Medulla oblongata (tissue), 1 donor: ENCODE results near the gene RBM4B.
"Not testable (repeated sequence)": the region's sequence is repeated elsewhere in the genome, so short reads cannot be mapped to it uniquely, and the experiment has no call there.

Source experiments
- DNase-seq: peaks from one replicate; pipeline ENCODE4 v3.0.0-alpha.2; 2015; ENCODE audit errors: extremely low spot score

The RBM4B gene, protein sequence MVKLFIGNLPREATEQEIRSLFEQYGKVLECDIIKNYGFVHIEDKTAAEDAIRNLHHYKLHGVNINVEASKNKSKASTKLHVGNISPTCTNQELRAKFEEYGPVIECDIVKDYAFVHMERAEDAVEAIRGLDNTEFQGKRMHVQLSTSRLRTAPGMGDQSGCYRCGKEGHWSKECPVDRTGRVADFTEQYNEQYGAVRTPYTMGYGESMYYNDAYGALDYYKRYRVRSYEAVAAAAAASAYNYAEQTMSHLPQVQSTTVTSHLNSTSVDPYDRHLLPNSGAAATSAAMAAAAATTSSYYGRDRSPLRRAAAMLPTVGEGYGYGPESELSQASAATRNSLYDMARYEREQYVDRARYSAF

DNA sequence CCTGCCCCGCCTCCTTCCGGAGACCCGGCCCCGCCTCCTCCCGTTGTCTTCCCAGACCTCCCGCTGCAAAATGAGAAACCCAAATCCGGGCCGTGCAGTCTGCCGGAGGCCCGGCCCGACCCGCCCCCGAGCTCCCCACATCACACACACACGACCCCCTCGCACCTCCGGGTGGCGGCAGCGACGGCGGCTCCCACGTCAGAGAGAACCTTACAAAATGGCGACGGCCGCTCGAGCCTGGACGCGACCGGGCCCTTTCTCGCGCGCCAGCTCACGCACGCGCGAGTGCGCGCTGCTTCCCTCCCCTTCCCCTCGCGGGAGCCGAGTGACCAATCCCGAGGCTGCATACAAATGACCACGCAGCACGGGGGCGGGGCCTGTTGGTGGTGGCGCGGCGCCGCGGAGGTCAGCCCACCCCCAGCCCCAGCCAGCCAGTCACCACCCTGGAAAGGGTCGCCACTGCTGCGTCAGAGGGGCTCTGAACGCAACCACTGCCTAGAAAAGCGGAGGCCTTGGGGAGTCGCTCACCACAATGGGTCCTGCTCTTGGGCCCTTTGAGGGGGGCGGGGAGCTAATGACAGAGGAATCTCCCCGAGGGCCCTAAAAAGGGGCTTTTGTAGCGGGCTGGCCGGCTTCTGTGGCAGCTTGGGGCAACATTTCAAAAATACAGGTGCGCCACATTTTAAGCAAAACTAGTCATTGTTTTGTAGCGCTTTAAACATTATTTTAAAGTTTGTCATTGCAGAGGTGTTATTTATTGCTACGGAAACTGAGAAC lies at the start of gene RBM4B:
TSS of gene RBM4B (minus strand) at position 289 of the 777 bp plus-strand sequence. CDS start 808 bp downstream, outside the sequence.
- peak; percentile 97 for DNase-seq

DNA sequence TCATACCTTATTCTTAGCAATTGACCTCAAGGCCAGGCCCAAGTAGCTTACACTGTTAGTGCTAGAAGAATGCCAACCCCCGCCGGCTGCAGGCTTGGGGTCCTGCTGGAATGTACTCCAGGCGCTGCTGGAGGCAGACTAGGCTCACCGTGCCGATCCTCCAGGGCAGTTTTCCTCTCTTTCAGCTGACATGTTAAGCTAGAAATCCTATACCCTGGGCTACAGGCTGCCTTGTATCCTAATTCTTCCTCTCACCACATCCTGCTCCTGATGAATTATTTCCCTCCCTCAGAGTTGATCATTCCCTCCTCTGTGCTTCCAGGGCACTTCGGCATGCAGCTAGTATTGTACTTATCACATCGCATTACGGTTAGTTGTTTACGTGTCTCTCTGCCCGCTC lies 48.0 kb upstream of the RBM4B start:
- no peak for DNase-seq

DNA sequence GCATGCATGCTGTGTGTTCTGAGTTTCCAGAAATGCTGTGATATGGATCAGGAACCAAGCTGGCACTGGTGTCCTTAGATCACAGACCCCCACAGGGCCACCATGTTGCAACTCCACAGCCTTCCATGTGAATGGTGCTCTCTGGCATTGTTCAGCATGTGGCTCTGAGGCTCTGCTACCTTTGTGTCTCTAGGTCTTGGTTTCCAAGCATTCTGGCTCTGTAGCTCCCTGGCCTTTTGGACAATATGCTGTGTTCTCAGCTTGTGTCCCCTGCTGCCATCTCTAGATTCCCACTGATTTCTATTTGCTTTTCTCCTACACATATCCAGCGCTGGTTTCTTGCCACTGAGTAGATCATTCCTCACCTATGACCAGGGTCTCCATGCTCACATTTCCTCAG lies 47.4 kb upstream of the RBM4B start:
- DNase-seq = no peak

DNA sequence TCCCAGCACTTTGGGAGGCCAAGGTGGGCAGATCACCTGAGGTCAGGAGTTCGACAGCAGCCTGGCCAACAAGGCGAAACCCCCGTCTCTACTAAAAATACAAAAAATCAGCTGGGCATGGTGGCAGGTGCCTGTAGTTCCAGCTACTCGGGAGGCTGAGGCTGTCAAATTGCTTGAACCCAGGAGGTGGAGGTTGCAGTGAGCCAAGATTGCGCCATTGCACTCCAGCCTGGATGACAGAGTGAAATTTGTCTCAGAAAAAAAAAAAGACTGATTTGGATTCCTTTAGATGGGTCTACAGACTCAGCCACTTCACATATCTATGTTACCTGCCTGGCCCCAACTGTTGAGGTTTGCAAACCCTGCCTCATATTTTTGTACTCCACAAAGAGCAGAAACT lies 46.5 kb upstream of the RBM4B start:
- DNase-seq = not testable (repeated sequence)

DNA sequence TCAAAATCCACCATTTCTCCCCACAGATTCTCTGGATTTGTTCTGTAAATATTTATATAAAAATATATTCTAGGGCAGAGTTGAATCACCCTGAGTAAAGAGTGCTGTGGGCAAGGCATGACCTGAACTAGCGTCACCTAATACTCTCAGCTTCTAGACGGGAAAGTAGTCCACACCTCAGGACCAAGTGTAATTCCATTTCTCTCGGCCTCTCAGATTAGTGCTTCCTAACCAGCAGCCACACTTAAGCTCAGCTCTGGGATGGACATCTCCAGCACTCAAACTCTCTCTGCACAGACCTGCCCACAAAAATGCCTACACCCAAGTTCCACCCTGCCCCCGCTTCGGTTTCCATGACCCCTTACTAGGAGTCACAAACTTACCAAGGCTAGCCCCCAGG lies 46.0 kb upstream of the RBM4B start:
- DNase-seq = no peak

DNA sequence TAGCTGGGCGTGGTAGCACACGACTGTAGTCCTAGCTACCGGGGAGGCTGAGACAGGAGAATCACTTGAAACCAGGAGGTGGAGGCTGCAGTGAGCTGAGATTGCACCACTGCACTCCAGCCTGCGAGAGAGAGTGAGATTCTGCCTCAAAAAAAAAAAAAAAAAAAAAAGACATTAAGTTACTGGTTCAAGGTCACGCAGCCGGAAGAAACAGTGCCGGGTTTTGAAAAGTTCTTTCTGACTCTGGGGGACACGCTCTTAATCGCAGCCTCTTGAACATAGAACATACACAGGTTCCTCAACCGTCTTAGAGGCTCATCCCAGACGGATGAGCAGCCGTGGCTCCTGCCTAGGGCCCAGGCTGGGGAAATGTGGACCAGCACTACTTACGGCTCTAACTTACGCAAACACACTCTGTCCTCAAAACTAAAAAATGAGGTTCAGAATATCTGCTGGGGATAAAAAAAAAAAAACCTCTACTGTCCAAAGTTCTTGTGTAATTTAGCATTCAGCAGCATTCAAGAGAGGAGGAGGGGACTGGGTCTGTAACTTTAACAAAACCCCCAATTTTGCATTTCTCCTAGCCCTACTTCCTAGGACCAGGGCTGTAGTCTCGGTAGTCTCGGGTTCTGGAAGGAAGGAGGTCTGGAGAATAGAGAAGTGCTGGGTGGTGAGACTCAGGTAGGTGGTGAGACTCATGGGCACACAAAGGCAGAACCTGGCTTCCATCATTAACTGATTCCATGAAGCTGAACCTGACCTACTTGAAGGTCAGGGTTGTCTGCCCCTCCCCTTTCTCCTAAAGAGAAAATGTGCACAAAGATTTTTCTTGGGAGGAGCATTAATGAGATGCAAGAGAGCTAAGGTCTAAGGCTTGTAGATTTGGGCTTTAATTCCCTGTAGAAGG lies 45.3 kb upstream of the RBM4B start:
- no peak for DNase-seq

DNA sequence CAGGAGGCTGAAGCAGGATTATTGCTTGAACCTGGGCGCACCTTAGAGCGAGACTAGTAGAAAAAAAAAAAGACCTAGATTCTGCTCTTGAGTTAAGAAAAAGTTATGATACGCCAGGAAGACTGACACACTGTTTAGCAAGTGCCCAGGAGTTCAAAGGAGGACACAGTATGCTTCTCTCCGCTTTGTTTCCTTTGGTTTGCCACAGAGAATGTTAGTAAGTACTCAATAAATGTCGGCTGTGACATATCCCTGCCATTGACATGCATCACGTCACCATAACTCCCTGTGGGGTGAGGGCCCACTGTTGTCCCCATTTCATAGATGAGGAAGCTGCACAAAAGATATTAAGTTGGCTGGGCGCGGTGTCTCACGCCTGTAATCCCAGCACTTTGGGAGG lies 44.3 kb upstream of the RBM4B start:
- DNase-seq = no peak

DNA sequence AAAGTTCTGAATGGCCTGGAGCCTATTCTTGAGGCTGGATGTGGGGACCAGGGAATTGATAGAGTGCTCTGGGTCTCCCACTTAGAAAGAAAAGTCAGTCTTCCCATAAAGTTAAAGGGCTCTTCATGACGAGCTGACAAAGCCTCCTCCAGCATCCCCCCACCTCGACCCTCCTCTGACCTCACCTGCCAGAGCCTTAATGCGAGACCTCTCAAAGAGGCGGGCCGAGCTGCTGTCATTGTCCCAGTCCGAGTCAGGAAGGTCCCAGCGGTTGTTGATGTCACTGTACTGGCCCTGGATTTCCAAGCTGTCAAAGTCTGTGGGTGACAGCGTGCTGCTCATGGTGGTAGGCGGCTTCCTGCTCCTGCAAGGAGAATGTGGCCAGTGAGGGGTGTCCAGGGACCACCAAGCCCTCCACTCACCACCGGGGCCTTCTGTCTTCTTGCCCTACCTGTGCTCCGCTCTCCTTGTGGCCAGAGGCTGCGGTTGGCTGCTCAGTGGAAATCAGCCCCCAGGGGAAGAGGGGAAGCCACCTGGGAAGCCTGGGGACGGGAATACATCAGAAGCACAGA lies 43.3 kb upstream of the RBM4B start:
- DNase-seq = no peak

DNA sequence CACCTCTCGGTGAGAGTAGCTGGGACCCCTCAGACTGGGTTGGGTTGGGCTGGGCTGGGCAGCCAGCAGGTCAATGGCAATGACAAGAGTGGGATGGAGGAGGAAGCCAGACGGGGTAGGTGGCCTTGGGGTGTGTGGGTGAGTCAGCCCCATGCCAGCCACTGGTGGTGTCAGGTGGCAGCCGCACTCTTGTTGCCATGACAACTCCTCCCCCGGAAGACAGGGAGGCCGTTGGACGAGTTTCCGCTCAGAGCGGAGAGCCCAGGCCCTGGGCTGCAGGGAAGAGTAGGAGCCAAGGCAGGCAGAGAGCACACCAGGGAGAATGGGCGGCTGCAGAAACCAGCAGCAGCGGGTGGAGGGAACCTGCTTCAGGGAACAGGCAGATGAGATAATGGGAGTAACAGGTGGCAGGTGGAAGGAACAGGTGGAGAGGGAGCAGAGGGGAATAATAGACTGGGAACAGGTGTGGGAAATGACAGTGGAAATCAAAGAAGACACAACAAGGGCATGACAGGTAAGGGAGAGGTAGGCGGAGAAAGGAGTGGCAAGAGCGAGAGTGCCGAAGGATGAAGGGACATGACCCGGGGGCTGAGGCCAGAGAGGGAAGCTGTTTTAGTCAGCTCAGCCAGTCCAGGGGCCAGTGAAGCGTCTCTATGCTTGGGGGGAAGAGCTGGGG lies 42.7 kb upstream of the RBM4B start:
- DNase-seq = no peak

DNA sequence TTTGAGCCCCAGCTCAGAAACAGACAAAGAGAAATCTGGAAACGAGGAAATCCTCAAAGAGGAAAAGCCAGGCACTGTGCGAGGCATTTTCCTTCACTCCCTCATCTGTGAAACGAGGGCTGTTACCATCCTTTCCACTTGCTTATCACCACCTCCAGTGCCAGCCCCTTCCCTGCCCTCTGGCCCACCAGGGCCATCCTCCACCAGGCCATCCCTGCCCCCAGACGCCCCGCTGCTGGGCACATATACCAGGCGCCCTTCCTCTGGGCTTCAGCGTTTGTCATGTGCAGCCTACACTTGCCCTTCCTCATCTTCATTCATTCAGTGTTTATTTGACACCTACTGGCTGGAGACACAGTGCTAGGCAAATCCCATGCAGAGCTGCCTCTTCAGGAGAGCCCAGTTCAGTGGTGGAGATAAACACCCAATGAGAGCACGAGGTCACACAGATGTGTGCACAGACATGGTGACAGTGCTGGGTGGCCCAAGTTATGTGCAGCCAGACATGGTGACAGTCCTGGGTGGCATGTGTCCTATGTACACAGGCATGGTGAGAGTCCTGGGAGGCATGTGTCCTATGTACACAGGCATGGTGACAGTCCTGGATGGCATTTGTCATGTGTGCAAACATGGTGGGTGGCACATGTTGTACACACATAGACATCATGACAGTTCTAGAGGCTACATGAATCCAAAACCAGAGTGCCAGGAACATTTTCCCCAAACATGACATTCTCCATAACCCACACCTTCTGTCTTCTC lies 41.6 kb upstream of the RBM4B start:
- DNase-seq = no peak

DNA sequence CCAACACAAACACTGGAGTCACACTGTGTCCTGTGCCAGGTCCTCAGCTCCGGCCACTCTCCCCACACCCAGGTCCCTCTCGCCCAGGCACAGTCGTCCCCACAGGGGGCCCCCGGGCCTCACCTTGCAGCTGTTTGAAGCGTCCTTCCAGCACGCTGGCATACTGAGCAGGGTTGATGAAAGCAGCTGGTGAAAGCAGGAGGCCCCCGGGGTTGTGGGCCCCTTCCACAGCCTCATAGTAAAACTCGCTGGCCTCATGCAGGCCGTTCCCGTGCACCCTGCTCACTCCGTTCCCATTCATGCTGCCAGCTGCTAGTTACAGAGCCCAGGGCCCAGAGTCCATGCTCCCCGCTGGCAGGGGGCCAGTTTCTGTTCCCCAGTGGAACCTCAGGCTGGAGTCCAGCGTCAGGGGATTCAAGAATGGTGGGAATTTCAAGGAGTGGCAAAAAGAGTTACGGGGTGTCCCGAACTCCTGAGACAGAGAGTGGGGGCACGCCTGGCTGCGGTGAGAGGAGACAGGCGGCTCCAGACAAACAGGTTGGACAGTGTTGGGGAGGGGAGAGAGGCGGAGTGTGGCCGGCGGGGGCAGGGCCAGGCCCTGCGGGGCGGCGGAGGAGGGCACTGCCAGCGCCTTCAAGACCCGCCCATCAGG lies 40.8 kb upstream of the RBM4B start:
- DNase-seq = no peak

DNA sequence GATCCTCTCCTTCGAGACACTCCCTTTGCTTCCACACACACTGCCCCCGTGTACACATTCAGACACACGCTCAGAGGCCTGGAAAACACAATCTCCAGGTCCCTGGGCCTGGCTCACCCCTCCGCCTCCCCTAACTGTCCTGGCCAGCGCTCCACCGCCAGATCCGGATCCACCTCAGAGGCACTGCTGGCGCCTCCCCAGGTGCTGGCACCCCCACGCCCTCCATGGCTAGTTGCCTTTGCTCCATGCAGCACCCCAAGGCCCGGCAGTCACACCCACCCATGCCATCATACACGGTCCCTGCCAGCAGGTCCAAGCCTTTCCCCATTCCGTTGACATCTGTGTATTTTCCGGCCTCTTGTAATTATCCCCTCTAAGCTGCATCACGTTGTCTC lies 40.2 kb upstream of the RBM4B start:
- DNase-seq = no peak

DNA sequence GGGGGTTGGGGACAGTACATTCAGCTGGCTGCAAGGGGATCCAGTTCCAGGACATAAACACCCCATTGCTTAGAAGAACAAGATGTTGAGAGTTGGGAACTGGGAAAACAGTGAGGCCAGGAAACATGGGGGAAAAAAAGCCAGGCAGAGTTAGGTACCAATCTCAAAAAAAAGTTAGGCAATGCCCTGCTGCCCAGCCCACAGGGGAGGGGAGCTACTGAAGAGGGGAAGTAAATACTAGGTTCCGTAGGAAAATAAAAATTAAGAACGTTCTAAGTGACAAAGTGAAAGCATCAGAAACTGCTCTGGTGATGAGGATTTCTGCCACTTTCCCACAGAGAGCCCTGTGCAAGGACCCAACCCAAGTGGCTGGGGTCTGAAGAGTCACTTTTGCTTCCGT lies 39.3 kb upstream of the RBM4B start:
- DNase-seq = no peak

DNA sequence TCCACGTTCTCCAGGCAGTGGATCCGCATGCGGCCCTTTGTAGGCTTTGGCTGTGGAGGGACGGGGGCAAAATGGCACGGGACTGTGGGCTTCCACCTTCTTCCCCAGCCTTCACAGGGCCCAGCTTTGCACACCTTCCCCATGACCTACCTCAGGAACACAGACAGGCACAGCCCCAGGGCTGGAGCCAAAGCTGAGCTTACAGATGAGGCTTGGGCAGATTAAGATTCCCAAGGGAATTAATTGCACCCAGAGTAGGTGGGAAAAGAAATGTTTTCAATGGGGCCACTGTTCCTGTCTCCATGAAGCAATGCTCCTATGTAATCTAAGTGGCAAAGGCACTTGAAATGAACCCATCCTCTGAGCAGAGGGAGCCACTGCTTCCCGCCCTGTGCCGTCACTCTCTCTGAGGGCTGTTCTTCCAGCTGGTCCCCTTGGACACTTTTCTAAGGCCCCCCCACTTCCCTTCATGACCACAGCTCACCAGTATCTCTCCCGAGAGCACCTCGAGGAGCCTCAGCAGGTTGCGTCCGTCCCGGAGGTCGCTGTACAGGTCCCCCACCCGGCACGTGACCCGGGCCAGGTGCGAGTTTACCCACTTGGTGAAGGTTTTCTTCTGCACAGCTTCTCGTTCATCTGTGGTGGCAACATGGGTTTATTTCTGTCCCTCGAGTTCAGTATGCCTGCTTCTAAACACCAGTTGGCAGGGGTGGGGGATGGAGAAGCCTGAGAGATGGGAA lies 37.8 kb upstream of the RBM4B start:
- DNase-seq = no peak

DNA sequence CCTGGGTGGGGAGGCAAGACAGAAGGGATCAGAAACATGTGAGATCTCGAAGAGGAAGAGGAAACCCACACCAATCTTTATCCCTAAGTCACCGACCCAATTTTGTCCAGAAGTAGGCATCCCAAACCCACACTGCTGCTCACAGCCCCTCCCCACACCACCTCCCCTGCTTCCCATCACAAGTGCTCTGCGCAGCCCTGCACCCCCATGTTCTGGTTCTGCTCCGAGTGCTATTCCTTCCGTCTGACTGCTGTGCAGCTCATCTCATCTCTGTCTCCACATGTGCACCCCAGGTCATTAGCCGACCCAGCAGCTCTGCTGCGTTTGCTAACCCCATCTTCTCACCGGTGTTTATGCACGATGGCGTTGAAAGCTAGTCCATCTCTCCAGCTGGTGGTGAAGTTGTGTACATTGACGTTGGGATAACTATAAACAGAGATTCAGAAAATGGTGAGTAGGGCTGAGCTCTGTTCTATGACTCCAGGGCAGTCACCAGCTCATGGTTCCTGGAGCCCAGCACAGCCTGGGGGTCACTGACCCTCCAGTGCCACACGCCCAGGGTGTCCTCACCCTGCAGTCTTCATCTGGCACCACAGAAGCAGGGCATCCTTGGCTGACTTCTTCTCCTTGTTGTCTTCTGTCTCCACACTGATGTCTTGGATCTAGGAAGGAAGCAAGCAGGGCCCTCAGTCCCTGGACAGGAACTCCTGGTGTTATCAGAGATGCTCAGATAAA lies 36.2 kb upstream of the RBM4B start:
- no peak for DNase-seq

DNA sequence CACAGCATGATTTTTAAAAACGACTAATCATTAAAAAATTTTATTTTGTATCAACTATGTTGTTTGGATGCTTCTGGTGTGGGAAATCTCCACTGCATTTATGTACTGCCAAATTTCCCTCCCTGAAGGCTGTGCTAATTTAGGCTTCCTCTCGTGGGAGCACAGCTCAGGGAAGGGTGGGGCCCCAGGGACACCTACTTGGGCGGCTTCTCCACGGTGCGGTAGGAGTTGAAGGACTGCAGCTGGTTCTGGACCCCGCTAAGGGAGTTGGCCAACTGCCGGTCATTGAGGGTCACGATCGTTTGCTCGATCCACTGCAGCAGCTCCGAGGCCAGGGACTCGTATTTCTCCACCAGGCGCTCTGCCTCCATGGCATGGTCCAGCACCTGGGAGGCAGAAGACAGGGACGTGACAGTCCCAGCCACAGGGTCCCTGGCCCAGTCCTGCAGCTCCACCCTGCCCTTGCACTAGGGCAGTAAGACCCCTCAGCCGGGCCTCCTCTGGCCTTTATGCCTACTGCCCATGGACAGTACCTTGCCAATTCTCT lies 32.8 kb upstream of the RBM4B start:
- no peak for DNase-seq

DNA sequence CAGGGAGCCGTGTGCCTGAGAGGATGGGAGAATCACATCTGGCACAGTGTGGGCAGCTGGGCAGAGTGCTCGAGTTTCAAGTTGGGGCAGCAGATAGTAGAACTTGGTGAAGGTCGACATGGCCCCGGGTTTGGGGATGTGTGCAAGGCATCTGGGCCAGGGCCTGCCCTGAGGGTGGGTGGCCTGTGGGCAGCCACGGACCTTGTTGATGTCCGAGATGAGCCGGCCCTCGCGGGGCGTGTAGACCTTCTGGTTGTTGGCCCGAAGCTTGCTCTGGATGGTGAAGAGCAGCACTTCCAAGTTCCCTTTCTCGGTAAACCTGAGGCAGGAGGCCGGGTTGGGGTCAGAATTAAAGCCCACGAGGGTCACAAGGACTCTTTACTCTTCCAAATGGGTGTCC lies 31.0 kb upstream of the RBM4B start:
- no peak for DNase-seq

DNA sequence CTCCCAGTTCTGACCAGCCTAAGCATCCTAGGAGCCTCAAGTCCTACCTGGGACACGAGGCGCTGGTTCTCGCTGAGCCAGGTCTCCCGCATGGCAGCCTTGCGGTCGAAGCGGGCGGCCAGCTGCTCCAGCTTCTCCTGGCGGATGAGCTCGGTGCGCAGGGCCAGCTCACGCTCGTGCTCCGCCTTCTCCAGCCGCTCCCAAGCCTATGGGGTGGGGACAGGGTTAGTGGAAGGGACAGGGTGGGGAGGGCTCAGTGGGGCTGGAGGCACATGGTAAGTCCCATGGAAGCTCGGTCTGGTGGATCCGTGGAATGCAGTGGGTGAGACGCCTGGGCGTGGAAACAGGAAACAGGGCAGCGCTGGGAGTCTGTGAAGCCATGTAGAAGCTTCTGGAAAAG lies 30.4 kb upstream of the RBM4B start:
- no peak for DNase-seq
